Keratinocyte (primary cell): ENCODE data around the gene CCDC158.

Experiments used
- EZH2 ChIP-seq: IDR thresholded peaks from one replicate; pipeline ENCODE4 v1.6.1; 2012; ENCODE audit warnings: inconsistent platforms, mild to moderate bottlenecking, low read length, moderate library complexity
- TF ChIP-seq, protein P1 (sequence below), 3 experiments: IDR thresholded peaks in 1 of 3; conservative IDR thresholded peaks in 1 of 3; optimal IDR thresholded peaks in 1 of 3; 2 replicates in 2 of 3; 3 replicates in 1 of 3; pipeline versions ENCODE3 to v1.5.1; 2011; ENCODE audit warnings: low read length in 3 of 3, mild to moderate bottlenecking in 3 of 3, moderate library complexity in 2 of 3, control low read depth in 1 of 3, inconsistent platforms in 1 of 3; ENCODE audit not compliant: insufficient read depth in 2 of 3; ENCODE audit errors: extremely low read depth in 1 of 3

DNA sequence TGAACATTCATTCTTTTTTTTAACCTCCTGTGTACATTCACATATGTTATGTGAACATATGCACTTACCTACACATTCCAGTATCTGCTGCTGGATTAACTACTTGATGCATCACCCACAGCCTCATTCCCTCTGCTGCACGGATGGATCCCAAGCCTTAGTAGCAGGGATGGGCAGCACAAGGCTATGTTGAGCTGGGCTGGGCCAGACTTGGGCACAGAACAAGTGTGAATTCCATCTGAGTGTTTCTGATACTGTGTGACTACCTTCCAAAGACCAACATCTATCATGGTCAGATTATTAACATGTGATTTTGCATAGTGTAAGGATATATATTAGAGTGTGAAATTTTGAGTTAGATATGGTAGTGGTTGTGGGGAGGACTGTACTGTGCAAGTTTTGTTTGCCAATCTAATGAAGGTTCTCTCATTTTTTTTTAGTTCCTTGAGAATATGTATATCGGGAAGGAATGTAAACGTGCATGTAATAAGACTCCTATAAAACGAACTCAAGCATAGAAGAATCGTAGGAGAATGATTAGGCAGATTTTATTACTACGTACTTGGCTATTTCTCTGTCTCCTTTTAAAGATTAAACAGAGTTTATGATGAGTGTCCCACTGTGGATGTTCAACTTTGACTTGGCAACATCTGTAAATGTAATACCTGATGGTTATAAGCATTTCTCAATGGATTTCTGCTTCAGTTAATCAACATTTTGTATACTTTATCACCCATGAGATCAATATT lies 137.8 kb downstream of the CCDC158 start:
- no peak for TF ChIP-seq EZH2
- TF ChIP-seq, protein P1, sequence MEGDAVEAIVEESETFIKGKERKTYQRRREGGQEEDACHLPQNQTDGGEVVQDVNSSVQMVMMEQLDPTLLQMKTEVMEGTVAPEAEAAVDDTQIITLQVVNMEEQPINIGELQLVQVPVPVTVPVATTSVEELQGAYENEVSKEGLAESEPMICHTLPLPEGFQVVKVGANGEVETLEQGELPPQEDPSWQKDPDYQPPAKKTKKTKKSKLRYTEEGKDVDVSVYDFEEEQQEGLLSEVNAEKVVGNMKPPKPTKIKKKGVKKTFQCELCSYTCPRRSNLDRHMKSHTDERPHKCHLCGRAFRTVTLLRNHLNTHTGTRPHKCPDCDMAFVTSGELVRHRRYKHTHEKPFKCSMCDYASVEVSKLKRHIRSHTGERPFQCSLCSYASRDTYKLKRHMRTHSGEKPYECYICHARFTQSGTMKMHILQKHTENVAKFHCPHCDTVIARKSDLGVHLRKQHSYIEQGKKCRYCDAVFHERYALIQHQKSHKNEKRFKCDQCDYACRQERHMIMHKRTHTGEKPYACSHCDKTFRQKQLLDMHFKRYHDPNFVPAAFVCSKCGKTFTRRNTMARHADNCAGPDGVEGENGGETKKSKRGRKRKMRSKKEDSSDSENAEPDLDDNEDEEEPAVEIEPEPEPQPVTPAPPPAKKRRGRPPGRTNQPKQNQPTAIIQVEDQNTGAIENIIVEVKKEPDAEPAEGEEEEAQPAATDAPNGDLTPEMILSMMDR (optimal IDR thresholded peaks at IDR 0.05 in 1 of 3, IDR thresholded peaks at IDR 0.05 in 1 of 3, conservative IDR thresholded peaks at IDR 0.05 in 1 of 3; ENCODE audit: extremely low read depth in 1 of 3, insufficient read depth in 2 of 3, low read length in 3 of 3) = no peak
